ENCODE data around the gene EFL1. TPM values are rescaled to one million over a fixed set of nuclear protein-coding genes. Genes with fewer than 3 reads are reported as not detected.
A peak's percentile ranks its signal among the peaks of the same experiment; 100 is the strongest.
"Not testable (repeated sequence)": the region's sequence is repeated elsewhere in the genome, so short reads cannot be mapped to it uniquely, and the experiment has no call there.

Gene EFL1
- total RNA-seq: 10 to 100 TPM; 35.0 to 57.9 (median 46.5) TPM

- peak within 1 kb of the TSS; percentile 83 to 99 (median 92) for H3K4me3 ChIP-seq
- no peaks in the 10 kb centered on the region for H3K27me3 ChIP-seq
- in situ Hi-C loops (cut with MboI; ENCODE audit: low pct_ligation_motif_present in 1 of 4, low pct_unique_long_range_greater_than_20kb in 1 of 4, low sequenced_read_pairs in 3 of 4) (no loop called here), intact Hi-C loops (cut with DNase I; ENCODE audit: low total_unique reads) (no loop called here)
- no peaks in the 10 kb centered on the region for H3K9me3 ChIP-seq
- H3K36me3 ChIP-seq: peaks cover 0 to 6% (median 0%) of the 10 kb centered on the region in 4 donors
- H3K4me1 ChIP-seq: peaks cover 5 to 24% (median 18%) of the 10 kb centered on the region in 4 donors
- TF ChIP-seq CTCF (IDR thresholded peaks at IDR 0.05) (no peak), POLR2A (IDR thresholded peaks at IDR 0.05) (peak; percentile 78), EP300 (IDR thresholded peaks at IDR 0.05; ENCODE audit: low read depth) (no peak), POLR2AphosphoS5 (IDR thresholded peaks at IDR 0.05) (peak; percentile 73 to 90 (median 83))
- peak within 1 kb of the TSS; percentile 91 to 94 (median 92) for H3K27ac ChIP-seq
- 1% methylated on average over 55 of the region's 57 CpGs; no CpG with 5 or more reads in 1 of the 2 donors for WGBS, 2 donors (ENCODE audit: low coverage in 1 of 2)
- DNase-seq: peak; percentile 96
Measured at GRCh38 chr15:82262422-82263026, at the start of gene EFL1, which contains the start of gene SAXO2. EFL1 (minus strand) TSS chr15:82262734; CDS start chr15:82261778, 956 bp downstream. SAXO2 (plus strand) TSS chr15:82262818; CDS start chr15:82262880, 62 bp downstream.

GRCh38 chr15:82311321-82311720, 48.8 kb upstream of the EFL1 start:
- intact Hi-C loops (cut with DNase I; ENCODE audit: low total_unique reads); in situ Hi-C loops (cut with MboI; ENCODE audit: low pct_ligation_motif_present in 1 of 4, low pct_unique_long_range_greater_than_20kb in 1 of 4, low sequenced_read_pairs in 3 of 4); DNase-seq; H3K9me3 ChIP-seq; H3K27ac ChIP-seq; H3K36me3 ChIP-seq; H3K27me3 ChIP-seq; H3K4me1 ChIP-seq; H3K4me3 ChIP-seq: not testable (repeated sequence)
- WGBS, 2 donors (ENCODE audit: low coverage in 1 of 2): 71 to 92% methylated on average over 4 to 5 of the region's 5 CpGs

GRCh38 chr15:82309802-82310201, 47.3 kb upstream of the EFL1 start:
- in situ Hi-C loops (cut with MboI; ENCODE audit: low pct_ligation_motif_present in 1 of 4, low pct_unique_long_range_greater_than_20kb in 1 of 4, low sequenced_read_pairs in 3 of 4) (no loop called here), intact Hi-C loops (cut with DNase I; ENCODE audit: low total_unique reads) (no loop called here)
- H3K36me3 ChIP-seq: no peaks in the 10 kb centered on the region
- H3K27me3 ChIP-seq: no peaks in the 10 kb centered on the region
- no peak overlapping the region for H3K4me3 ChIP-seq
- H3K9me3 ChIP-seq: no peaks in the 10 kb centered on the region
- 79 to 93% methylated on average over 2 of the region's 2 CpGs for WGBS, 2 donors (ENCODE audit: low coverage in 1 of 2)
- no peak for DNase-seq
- no peak overlapping the region for H3K27ac ChIP-seq
- no peak for TF ChIP-seq EP300 (IDR thresholded peaks at IDR 0.05; ENCODE audit: low read depth)
- no peak for TF ChIP-seq POLR2A (IDR thresholded peaks at IDR 0.05)
- TF ChIP-seq CTCF (IDR thresholded peaks at IDR 0.05): no peak
- no peak for TF ChIP-seq POLR2AphosphoS5 (IDR thresholded peaks at IDR 0.05)
- H3K4me1 ChIP-seq: no peaks in the 10 kb centered on the region

GRCh38 chr15:82307714-82308081, 45.2 kb upstream of the EFL1 start:
- no peaks in the 10 kb centered on the region for H3K36me3 ChIP-seq
- no peak for TF ChIP-seq EP300 (IDR thresholded peaks at IDR 0.05; ENCODE audit: low read depth)
- TF ChIP-seq POLR2A (IDR thresholded peaks at IDR 0.05): no peak
- TF ChIP-seq CTCF (IDR thresholded peaks at IDR 0.05): no peak
- no peak for TF ChIP-seq POLR2AphosphoS5 (IDR thresholded peaks at IDR 0.05)
- in situ Hi-C loops (cut with MboI; ENCODE audit: low pct_ligation_motif_present in 1 of 4, low pct_unique_long_range_greater_than_20kb in 1 of 4, low sequenced_read_pairs in 3 of 4) (no loop called here), intact Hi-C loops (cut with DNase I; ENCODE audit: low total_unique reads) (no loop called here)
- WGBS, 2 donors (ENCODE audit: low coverage in 1 of 2): 87 to 90% methylated on average over 5 to 7 of the region's 8 CpGs
- H3K4me3 ChIP-seq: no peak overlapping the region
- no peak overlapping the region for H3K27ac ChIP-seq
- H3K27me3 ChIP-seq: no peaks in the 10 kb centered on the region
- H3K4me1 ChIP-seq: no peaks in the 10 kb centered on the region
- no peaks in the 10 kb centered on the region for H3K9me3 ChIP-seq
- DNase-seq: no peak
